Erythroblast (primary cell): ENCODE results near the gene ATP2A2.
"Not testable (repeated sequence)": the region's sequence is repeated elsewhere in the genome, so short reads cannot be mapped to it uniquely, and the experiment has no call there.

Experiments
- GATA1 ChIP-seq: IDR thresholded peaks from 2 replicates; pipeline ENCODE4 v1.6.1; 2011; ENCODE audit warnings: low read depth, mild to moderate bottlenecking, control low read depth, low read length, moderate library complexity
- POLR2A ChIP-seq: IDR thresholded peaks from 2 replicates; pipeline ENCODE4 v1.6.1; 2011; ENCODE audit warnings: mild to moderate bottlenecking, low read length

- not testable (repeated sequence) for TF ChIP-seq POLR2A, GATA1
Measured at GRCh38 chr12:110255890-110256456, 25.1 kb upstream of the ATP2A2 start.
